HUDEP-2 (cell line): ENCODE results near the gene MISP3.
"Not testable (repeated sequence)": the region's sequence is repeated elsewhere in the genome, so short reads cannot be mapped to it uniquely, and the experiment has no call there.

Source experiments
- DNase-seq, 76 experiments: peaks; one replicate each; lab custom pipeline; 2025; ENCODE audit not compliant: unreplicated experiment in 76 of 76; lab: John Stamatoyannopoulos, UW

MISP3 gene

GRCh38 chr19:14072535-14073260 is at the start of gene MISP3:
Gene MISP3 (plus strand): TSS chr19:14072786. CDS start chr19:14073310, 524 bp downstream.
- DNase-seq = peak in 41 of 76 experiments; percentile 31 to 89 (median 49)

DNA sequence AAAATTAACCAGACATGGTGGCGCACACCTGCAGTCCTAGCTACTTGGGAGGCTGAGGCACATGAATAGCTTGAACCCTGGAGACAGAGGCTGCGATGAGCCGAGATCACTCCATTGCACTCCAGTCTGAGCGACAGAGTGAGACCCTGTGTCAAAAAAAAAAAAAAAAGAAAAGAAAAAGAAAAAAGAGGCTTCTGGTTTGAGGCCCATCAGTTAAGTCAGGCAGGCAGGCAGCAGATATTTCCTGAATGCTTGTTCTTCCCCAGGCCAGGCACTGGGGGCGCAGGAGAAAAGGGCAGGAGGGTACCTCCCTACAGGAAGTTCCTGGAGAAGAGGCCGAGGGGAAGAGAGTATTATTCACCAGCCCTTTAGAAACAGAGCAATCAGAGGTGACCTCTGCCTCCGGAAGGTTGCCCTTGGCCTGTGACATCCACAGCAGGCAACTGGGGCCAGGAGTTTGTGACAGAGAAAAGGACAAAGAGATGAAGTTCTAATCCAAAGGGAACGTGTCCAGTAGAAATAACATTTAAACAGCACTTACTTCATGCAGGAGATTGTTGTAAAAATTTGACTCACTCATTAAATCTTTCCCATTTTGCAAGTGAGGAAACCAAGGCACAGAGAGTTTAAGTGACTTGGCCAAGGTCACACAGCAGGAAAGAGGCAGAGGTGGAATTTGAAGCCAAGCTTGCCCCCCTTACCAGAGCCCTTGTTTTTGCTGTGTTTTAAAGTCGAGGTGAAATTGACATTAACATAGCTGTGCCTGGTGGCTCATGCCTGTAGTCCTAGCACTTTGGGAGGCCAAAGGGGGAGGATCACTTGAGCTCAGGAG is 49.0 kb upstream of the MISP3 start:
- peak in 68 of 76 experiments; percentile 27 to 79 (median 60) for DNase-seq

DNA sequence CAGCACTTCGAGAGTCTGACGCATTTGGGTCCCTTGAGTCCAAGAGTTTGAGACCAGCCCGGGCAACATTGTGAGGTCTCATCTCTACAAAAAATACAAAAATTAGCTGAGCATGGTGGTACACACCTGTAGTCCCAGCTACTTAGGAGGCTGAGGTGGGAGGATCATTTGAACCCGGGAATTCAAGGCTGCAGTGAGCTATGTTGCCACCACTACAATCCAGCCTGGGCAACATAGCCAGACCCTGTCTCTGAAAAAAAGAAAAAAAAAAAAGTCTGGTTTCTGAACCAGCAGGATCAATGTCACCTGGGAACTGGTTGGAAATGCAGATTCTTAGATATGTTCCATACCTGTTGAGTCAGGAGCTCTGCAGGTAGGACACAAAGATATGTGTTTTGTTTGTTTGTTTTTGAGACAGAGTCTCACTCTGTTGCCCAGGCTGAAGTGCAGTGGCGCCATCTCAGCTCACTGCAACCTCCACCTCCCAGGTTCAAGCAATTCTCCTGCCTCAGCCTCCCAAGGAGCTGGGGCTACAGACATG is 45.9 kb upstream of the MISP3 start:
- DNase-seq = not testable (repeated sequence)

DNA sequence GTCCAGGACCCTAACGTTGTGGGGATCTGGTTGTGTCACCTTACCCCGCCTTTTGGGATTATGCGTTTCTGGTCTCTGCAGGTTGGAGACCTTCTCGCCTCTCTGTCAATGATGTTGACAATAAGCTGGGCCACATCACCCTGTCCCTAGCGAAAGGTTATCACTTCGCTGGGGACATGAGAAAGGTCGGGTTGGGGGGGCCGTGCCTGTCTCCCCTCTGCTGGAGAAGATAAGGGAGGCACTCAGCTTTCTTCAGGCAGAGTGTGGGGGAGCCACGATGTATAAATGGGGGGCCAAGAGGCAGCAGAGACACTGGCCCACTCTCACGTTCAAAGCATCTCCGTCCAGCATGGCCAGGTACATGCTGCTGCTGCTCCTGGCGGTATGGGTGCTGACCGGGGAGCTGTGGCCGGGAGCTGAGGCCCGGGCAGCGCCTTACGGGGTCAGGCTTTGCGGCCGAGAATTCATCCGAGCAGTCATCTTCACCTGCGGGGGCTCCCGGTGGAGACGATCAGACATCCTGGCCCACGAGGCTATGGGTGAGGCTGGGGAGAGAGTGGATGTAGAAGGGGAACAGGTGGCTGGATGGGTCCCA is 44.6 kb upstream of the MISP3 start, which contains the start of gene RLN3:
Gene RLN3 (plus strand): TSS at position 293 of the 595 bp plus-strand sequence. CDS start 57 bp downstream, at position 350.
- DNase-seq = no peak

DNA sequence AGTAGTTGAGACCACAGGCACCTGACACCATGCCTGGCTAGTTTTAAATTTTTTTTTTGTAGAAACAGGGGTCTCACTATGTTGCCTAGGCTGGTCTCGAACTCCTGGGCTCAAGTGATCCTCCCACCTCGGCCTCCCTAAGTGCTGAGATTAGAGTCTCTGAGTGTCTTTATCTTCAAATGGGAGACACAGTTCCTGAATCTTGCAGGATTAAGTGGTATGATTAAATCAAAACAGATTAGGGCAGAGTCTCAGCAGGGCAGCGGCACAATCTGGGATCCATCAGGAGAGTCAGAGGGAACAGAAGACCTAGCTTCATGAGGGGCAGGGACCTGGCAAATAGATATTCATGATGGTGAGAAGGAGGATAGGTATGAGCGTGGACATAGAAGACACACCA is 43.7 kb upstream of the MISP3 start:
- DNase-seq = no peak

GRCh38 chr19:14030997-14031718 is 41.4 kb upstream of the MISP3 start:
- no peak for DNase-seq

DNA sequence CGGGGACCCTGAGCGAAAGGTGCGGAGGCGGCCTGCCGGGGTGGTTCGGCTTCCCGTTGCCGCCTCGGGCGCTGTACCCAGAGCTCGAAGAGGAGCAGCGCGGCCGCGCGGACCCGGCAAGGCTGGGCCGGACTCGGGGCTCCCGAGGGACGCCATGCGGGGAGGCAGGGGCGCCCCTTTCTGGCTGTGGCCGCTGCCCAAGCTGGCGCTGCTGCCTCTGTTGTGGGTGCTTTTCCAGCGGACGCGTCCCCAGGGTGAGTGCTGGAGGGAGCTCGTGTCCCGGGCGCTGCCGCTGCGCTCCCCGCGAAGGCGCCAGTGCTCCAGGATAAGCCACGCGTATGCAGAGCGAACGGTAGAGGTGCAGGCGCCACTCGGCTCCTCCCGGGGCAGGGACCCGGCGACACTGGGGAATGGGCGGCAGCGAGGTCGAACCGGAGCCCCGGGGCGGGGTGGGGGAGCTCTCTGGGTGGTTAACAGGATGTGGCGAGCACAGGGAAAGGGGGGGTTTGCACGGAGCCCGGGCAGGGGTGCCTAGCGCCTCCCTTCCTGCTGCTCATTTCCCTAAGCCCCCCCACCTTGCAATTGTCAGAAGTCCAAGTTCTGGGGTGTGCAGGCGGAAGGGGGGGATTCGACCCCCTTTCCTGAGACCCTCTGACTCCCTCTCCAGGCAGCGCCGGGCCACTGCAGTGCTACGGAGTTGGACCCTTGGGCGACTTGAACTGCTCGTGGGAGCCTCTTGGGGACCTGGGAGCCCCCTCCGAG is 40.7 kb upstream of the MISP3 start, which contains the start of gene IL27RA:
Gene IL27RA (plus strand): TSS at position 44 of the 762 bp plus-strand sequence. CDS start 111 bp downstream, at position 155.
- peak in 67 of 76 experiments; percentile 23 to 98 (median 68) for DNase-seq

DNA sequence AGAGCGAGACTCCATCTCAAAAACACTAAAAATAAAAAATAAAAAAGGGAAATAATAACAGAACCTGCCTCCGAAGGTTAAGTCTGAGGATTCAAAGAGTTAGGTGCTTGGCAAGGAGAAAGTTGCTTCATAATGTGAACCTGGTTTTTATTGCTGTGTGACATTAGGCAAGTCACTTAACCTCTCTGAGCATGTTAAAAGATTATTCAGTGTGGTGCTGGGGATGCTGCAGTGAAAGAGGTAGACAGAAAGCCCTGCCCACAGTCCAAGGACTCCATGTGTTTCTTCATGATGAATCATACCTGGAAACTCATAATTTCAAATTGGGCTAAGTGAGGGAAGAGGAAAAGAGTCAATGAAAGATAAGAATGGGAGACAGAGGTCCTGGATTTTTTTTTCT is 38.6 kb upstream of the MISP3 start:
- no peak for DNase-seq

DNA sequence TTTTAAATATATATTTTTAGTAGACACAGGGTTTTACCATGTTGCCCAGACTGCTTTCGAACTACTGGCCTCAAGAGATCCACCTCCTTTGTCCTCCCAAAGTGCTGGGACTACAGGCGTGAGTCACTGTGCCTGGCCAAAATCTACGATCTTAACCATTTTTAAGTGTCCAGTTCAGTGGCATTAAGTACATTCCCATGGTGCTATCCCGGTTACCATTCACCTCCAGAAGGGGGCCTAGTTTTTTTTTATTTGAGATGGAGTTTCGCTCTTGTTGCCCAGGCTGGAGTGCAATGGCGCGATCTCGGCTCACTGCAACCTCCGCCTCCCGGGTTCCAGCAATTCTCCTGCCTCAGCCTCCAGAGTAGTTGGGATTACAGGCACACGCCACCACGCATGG is 37.4 kb upstream of the MISP3 start:
- DNase-seq = not testable (repeated sequence)

DNA sequence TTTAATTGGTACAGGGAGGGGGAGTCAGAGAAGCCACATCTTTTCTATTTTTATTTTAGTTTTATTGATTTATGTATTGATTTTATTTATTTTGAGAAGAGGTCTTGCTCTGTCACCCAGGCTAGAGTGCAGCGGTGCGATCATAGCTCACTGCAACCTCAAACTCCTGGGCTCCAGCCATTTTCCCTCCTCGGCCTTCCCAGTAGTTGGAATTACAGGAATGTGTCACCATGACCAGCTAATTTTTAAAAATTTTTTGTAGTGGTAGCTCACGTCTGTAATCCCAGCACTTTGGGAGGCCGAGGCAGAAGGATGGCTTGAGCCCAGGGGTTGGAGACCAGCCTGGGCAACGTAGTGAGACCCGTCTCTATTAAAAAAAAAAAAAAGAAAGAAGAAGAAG is 36.9 kb upstream of the MISP3 start:
- DNase-seq = no peak

- no peak for DNase-seq
These were observed 33.4 kb upstream of the MISP3 start for GRCh38 chr19:14039181-14039580.

GRCh38 chr19:14042659-14043608 is 29.7 kb upstream of the MISP3 start:
- DNase-seq = peak in 56 of 76 experiments; percentile 13 to 83 (median 46)

DNA sequence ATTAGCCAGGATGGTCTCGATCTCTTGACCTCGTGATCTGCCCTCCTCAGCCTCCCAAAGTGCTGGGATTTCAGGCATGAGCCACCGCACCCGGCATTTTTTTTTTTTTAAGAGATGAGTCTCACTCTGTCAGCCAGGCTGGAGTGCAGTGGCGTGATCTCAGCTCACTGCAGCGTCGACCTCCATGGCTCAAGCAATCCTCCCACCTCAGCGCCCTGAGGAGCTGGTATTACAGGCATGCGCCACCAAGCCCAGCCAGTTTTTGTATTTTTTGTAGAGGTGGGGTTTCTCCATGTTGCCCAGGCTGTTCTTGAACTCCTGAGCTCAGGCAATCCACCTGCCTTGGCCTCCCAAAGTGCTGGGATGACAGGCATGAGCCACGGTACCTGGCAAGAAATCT is 24.7 kb upstream of the MISP3 start:
- not testable (repeated sequence) for DNase-seq

GRCh38 chr19:14048443-14049153 is 24.0 kb upstream of the MISP3 start:
- peak in 59 of 76 experiments; percentile 18 to 81 (median 60) for DNase-seq

DNA sequence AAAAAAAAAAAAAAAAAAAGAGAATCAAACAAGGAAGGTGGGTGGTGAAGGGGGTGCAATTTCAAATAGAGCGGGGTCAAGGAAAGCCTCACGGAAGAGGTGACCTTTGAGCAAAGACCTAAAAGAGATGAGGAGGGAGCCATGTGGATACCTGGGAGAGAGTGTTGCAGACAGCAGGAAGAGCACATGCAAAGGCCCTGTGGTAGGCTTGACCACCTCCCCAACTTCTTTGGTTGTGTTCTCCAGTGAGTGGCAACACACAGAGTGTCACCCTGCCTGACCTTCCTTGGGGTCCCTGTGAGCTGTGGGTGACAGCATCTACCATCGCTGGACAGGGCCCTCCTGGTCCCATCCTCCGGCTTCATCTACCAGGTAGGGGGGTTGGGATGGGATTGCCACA is 22.1 kb upstream of the MISP3 start:
- no peak for DNase-seq

- not testable (repeated sequence) for DNase-seq
These were observed 21.6 kb upstream of the MISP3 start for GRCh38 chr19:14050961-14051360.

DNA sequence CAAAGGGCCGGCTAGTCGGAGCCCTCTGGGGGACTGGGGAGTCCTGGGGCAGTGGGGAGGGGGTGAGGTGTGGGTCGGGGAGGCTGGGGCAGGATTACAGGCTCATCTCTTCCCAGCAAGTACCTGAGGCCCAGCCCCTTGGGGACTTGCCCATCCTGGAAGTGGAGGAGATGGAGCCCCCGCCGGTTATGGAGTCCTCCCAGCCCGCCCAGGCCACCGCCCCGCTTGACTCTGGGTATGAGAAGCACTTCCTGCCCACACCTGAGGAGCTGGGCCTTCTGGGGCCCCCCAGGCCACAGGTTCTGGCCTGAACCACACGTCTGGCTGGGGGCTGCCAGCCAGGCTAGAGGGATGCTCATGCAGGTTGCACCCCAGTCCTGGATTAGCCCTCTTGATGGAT is 20.6 kb upstream of the MISP3 start:
- DNase-seq = no peak

- no peak for DNase-seq
These were observed 20.1 kb upstream of the MISP3 start for GRCh38 chr19:14052470-14052869.
